ENCODE results near the gene PFN1.

GRCh38 chr17:4953451-4953961 is 5.2 kb upstream of the PFN1 start:
- no peak for TF ChIP-seq SUZ12 (IDR thresholded peaks at IDR 0.05; ENCODE audit: extremely low read depth, insufficient read depth, insufficient read length)
- TF ChIP-seq YY1 (IDR thresholded peaks at IDR 0.05; ENCODE audit: insufficient read depth, insufficient read length), result no peak
- TF ChIP-seq ZNF274 (IDR thresholded peaks at IDR 0.05; ENCODE audit: low read depth, low read length), result no peak

Data from NT2/D1 (cell line).